Renal pelvis (tissue), 4 donors: ENCODE measurements around the gene BUB1. TPM values are rescaled to one million over a fixed set of nuclear protein-coding genes. Genes with fewer than 3 reads are reported as not detected.
"Not testable (repeated sequence)": the region's sequence is repeated elsewhere in the genome, so short reads cannot be mapped to it uniquely, and the experiment has no call there.

ENCODE experiments used
- DNase-seq: peaks from one replicate; pipeline ENCODE4 v3.0.0-alpha.2; 2013
- polyA plus RNA-seq, 3 donors: library from polyadenylated mRNA; unstranded; fragments of 120-200 nt; gene quantifications; one replicate each; pipeline ENCODE4 v1.2.1, GENCODE V29; 2013; ENCODE audit not compliant: insufficient read length in 3 of 3

BUB1 gene
- polyA plus RNA-seq, 3 donors = 23.5 to 24.4 (median 24.1) TPM

DNA sequence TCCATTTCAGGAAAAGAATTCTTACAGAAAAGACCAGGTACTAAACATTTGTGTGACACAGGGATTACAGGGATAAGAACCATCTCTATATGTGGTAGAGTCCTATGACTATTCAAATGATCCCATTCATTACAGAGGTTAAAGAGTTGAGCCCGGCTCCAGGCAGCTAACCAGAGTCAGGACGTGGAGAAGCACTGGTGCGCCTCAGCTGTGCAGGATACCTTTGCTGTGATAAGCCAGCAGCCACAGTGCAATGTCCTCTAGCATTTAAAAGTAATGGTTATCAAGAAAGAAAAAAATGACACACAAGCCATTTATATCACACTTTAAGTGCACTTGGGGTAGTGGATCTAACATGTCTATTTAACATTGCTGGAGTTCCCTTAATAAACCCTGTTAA is 17.3 kb downstream of the BUB1 start:
- DNase-seq = no peak

GRCh38 chr2:110659248-110659647 is 18.6 kb downstream of the BUB1 start:
- no peak for DNase-seq

GRCh38 chr2:110657724-110658305 is 20.0 kb downstream of the BUB1 start:
- DNase-seq = no peak

DNA sequence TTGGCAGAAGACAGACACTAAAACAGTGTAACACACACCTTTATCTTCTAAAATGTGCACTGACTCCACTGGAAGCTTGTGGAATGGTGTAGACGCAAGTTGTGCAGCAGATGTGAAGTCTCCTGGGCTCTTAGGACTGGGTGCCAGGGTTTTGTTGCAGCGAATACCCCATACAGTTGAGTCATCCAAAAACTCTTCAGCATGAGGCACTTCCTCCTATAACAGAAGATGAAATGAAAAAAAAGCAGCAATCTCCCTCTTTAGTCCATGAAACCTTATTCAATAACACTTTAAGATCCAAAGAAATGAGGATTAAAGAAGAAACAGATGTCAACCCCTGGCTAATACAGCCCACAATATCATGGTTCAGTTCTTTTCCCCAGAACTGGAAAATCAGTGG is 22.2 kb downstream of the BUB1 start:
- DNase-seq = no peak

- no peak for DNase-seq
These were observed 24.0 kb downstream of the BUB1 start for GRCh38 chr2:110653861-110654260.

- no peak for DNase-seq
These were observed 27.5 kb downstream of the BUB1 start for GRCh38 chr2:110650346-110650745.

DNA sequence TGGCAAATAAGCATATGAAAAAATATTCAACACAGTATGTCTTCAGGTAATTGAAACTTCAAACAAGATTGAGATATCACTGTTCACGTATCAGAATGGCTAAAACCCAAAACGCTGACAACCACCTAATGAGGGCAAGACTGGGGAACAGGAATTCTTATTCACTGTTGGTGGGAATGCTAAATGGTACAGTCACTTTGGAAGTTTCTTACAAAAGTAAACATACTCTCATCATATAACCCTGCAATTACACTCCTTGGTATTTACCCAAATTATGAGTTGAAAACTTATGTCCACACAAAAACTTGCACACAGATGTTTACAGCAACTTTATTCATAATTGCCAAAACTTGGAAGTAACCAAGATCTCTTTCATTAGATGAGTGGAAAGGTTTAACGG is 30.1 kb downstream of the BUB1 start:
- DNase-seq = no peak

GRCh38 chr2:110645616-110646015 is 32.2 kb downstream of the BUB1 start:
- DNase-seq = no peak

DNA sequence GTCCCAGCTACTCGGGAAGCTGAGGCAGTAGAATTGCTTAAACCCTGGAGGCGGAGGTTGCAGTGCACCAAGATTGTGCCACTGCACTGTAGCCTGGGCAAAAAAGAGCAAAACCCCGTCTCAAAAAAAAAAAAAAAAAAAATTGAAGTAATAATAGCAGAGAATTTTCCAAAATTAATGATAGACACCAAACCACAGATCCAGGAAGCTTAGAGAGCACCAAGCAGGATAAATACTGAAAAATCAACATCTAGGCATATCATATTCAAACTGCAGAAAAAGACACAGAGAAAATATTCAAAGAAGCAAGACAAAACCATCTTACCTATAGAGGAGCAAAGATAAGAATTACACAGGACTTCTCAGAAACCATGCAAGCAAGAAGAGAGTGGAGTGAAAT is 33.5 kb downstream of the BUB1 start:
- DNase-seq = no peak

GRCh38 chr2:110642360-110642759 is 35.5 kb downstream of the BUB1 start:
- no peak for DNase-seq

DNA sequence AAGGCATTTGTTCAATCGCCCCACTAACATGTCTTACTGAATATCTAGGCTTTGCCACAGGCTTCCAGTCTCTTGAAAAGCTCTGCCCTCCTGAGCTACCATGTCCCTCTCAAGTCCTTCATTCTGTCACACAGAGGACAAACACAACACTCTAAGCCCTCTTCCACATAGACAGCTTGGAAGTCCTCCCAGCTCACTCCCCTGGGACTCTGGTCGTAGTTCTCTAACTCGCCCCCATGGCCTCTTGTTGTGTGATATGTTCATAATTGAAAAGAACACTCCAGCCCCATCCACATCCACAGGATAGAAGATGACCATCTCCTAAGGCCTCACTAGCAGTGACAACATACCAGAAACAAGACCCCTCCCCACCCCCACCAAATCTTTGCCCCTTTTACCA is 37.9 kb downstream of the BUB1 start:
- DNase-seq = no peak

DNA sequence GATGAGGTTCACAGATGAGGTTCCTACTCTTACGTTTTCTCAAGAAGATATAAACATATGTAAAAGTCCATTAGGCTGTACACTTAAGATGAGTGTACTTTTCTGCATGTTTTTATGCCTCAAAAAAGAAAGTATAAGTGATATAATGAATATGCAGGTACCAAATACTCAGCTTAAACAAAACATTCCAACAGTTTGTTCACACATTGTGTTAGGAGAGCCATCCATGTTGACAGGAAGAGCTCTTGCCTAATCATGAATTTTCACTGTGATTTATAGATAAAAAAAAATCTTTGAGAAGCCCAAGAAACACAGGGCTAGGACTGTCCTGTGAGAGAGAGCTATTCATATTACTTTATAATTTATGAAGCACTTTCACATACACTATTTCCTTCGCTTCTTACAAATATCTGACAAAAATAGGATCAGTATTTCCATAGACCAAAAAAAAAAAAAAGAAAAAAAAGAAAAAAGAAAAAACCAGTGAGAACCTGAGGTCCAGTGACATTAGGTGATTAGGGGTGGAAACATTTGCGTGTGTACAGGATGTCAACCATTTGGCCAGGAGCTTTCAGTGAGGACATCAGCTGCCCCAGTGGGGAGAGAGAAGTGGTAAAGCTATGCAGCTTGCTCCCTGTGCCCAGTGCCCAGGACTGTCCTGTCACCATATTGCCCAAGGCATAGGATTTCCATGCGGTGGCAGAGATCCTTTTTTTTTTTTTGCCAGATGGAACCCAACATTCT is 38.7 kb downstream of the BUB1 start:
- DNase-seq = no peak

DNA sequence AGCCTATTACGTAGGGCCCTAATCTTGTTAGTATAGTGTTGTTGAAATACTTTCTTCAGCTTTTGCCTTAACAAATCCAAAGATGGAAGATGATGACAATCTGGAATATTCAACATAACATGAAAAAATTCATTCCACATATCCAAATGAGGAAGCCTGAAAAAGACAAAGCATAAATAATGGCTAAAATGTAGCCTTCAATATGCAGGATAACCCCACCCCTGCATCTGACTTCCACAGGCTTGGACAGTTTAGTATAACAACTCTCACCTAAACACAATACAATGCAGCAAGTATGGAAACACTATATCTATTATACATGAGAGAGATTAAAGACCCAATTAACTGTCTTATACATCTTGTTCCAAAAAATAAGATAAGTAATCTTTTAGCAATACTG is 39.9 kb downstream of the BUB1 start:
- no peak for DNase-seq

- DNase-seq = no peak
These were observed 40.8 kb downstream of the BUB1 start for GRCh38 chr2:110637093-110637492.

- not testable (repeated sequence) for DNase-seq
These were observed 41.8 kb downstream of the BUB1 start for GRCh38 chr2:110635949-110636628.

DNA sequence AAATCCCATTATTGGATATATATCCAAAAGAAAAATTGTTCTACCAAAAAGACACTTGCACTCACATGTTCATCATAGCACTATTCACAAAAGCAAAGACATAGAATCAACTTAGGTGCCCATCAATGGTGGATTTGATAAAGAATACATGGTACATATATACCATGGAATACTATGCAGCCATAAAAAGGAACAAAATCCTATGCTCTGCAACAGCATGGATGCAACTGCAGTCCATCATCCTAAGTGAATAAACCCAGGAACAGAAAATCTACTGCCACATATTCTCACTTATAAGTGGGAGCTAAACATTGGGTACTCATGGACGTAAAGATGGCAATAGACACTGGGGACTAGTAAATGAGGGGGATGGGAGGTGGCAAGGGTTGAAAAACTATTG is 50.5 kb downstream of the BUB1 start:
- not testable (repeated sequence) for DNase-seq

- not testable (repeated sequence) for DNase-seq
These were observed 58.4 kb downstream of the BUB1 start for GRCh38 chr2:110619326-110619939.

- not testable (repeated sequence) for DNase-seq
These were observed 63.9 kb downstream of the BUB1 start for GRCh38 chr2:110613927-110614326.

- DNase-seq = not testable (repeated sequence)
These were observed 67.1 kb downstream of the BUB1 start for GRCh38 chr2:110610613-110611250.

DNA sequence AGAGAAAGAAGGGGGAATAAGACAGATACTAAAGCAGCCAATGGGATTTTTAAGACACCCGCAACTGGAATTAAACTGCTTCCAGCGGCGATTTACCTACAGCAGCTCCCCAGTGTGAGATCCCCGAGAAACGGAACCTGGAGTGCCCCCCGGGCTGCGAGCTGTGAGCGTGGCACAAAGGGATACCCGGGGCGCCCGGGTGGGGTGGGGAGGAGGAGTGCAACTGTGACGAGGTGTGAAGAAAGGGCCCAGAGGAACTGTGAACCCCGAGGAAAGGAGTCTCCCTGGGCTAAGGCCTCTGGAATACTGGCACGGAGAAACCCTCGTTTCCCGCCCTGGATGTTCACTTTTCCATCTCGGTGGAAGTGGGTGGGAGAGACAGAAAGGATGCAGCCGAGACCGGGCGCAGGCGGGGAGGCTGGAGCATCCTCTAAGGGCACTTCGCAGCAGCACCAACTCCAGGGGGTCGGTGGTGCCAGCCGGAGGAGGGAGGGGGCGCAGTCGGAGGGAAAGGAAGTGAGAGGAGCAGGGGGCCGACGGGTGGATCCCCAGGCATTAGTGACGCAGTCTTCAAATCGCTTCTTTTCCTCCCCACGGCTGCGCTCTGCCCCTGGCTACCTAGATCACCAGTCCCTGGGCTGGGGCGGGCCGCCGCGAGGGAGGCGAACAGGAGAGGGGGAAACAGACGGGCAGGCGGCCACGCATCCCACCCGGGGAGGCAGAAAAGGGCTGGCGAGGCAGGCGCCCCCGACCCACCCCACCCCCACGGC is 67.8 kb downstream of the BUB1 start:
- DNase-seq = not testable (repeated sequence)

DNA sequence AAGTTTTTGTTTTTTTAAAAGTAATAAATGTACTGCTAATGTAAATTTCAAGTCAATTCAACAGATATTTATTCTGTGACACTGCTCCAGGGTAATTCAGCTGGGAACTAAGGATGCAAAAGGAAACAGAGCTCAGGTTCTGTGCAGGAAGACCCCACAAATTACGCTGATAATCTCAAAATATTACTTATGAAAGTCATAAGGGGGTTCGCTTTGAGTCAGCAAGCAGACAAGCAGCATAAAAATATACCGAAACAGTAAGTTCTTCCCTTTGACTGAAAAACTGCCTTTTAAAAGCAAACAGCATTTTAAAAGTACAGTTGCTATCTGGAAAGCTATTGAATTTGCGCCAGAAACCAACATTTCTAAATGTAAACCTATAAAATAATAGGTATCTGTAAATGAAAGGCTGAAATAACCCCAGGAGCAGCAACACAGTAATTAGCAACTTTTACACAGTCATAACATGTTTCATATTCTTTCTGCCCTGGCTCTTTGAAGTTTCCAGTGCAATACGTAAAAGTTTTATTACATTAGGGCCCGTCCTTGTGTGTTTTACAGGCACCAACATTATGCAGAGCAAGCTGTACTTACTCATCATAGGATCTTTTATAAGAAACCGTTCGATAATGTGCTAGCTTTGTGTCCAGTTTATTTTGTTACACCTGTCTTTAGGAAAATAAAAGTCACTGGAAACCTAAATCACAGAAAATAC is 68.9 kb downstream of the BUB1 start:
- DNase-seq = not testable (repeated sequence)
